Measurements from ENCODE around the gene P4HA1.
"Not testable (repeated sequence)": the region's sequence is repeated elsewhere in the genome, so short reads cannot be mapped to it uniquely, and the experiment has no call there.

Gene P4HA1

DNA sequence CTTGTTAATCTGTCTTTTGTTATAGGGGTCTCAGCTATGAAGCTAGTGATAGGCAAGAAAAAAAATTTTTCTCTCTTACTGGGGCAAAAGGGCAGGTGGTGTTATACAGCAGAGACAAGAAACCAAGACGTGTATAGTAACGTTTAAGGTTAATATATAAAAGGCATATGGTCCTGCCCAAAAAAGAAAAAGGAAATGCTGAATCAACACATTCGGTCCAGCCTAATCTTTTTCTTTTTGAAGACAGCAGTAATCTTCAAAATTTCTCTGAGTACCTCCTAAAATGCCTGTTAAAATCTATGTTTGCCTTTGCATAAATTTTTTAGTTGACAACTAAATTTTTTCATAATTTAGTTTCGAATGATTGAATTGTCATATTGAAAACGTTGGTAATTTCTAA lies 54.5 kb downstream of the P4HA1 start:
- DNase-seq = no peak

DNA sequence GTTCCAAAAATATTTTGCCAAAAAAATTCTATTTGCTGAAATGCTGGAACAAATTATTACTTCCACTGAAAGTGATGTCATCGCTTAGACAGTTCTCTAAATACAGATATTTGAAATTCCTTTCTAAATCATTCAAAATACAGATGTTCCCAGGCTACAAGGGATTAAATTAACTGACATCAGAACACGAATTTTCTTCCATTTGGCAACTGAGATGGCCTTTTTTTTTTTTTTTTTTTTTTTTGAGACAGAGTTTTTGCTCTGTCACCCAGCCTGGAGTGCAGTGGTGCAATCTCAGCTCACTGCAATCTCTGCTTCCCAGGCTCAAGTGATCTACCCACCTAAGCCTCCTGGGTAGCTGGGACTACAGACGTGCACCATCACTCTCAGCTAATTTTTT lies 57.0 kb downstream of the P4HA1 start:
- no peak for DNase-seq

DNA sequence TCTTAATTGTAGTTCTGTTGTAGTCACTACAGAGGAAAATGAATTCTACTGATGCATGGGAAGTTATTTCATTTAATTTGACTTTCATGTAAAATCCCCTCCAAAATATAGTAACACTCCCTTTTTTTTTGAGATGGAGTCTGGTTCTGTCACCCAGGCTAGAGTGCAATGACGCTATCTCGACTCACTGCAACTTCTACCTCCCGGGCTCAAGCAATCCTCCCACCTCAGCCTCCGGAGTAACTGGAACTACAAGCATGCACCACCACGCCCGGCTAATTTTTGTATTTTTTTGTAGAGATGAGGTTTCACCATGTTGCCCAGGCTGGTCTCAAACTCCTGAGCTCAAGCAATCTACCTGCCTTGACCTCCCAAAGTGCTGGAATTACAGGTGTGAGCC lies 60.4 kb downstream of the P4HA1 start:
- DNase-seq = not testable (repeated sequence)

DNA sequence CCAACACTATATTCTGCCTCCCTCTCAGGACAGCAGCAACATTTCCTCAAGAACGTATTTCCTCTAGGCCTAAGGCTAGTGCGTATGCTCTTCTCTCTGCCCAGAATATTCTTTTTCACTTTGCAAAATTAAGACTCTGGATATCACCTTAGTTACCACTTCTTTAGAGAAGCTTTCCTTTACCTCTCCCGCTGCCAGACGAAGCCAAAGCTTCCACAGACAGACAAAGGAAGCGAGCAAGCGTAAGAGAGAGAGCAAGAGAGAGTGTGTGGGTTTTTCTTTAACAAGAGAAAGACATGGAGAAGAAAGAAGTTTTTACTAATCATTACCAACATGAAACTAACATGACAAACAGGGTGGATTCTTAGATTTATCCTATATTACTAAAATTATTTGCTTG lies 64.1 kb downstream of the P4HA1 start:
- DNase-seq = no peak

DNA sequence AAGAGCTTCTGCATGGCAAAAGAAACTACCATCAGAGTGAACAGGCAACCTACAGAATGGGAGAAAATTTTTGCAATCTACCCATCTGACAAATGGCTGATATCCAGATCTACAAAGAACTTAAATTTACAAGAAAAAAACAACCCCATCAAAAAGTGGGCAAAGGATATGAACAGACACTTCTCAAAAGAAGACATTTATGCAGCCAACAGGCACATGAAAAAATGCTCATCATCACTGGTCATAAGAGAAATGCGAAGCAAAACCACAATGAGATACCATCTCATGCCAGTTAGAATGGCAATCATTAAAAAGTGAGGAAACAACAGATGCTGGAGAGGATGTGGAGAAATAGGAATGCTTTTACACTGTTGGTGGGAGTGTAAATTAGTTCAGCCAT lies 70.0 kb downstream of the P4HA1 start:
- DNase-seq = not testable (repeated sequence)

DNA sequence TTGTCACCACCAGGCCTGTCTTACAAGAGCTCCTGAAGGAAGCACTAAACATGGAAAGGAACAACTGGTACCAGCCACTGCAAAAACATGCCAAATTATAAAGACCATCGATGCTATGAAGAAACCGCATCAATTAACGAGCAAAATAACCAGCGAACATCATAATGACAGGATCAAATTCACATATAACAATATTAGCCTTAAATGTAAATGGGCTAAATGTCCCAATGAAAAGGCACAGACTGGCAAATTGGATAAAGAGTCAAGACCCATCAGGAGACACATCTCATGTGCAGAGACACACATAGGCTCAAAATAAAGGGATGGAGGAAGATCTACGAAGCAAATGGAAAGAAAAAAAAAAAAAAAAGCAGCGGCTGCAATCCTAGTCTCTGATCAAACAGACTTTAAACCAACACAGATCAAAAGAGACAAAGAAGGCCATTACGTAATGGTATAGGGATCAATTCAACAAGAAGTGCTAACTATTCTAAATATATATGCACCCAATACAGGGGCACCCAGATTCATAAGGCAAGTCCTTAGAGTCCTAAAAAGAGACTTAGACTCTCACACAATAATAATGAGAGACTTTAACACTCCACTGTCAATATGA lies 73.1 kb downstream of the P4HA1 start:
- not testable (repeated sequence) for DNase-seq

DNA sequence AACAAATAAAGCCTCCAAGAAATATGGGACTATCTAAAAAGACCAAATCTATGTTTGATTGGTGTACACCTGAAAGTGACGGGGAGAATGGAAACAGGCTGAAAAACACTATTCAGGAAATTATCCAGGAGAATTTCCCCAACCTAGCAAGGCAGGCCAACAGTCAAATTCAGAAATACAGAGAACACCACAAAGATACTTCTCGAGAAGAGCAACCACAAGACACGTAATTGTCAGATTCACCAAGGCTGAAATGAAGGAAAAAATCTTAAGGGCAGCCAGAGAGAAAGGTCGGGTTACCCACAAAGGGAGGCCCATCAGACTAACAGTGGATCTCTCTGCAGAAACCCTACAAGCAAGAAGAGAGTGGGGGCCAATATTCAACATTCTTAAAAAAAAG lies 73.7 kb downstream of the P4HA1 start:
- not testable (repeated sequence) for DNase-seq

DNA sequence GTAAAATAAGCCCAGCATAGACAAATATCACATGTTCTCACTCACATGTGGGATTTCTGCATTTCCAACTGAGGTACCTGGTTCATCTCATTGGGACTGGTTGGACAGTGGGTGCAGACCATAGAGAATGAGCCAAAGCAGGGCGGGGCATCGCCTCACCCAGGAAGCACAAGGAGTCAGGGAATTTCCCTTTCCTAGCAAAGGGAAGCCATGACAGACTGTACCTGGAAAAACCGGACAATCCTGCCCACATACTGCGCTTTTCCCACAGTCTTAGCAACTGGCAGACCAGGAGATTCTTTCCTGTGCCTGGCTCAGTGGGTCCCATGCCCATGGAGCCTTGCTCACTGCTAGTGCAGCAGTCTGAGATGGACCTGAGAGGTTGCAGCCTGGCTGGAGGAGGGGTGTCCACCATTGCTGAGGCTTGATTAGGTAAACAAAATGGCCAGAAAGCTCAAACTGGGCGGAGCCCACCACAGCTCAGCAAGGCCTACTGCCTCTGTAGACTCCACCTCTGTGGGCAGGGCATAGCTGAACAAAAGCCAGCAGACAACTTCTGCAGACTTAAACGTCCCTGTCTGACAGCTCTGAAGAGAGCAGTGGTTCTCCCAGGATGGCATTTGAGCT lies 75.0 kb downstream of the P4HA1 start:
- DNase-seq = not testable (repeated sequence)

DNA sequence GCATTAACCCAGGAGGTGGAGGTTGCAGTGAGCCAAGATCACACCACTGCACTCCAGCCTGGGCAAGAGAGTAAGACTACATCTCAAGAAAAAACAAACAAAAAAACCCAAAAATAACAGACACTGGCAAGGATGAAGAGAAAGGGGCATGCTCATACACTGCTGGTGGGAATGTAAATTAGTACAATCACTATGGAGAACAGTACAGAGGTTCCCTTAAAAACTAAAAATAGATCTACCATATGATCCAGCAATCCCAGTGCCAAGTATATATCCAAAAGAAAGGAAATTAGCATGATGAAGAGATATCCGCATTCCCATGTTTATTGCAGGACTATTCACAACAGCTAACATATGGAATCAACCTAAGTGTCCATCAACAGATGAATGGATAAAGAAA lies 75.6 kb downstream of the P4HA1 start:
- DNase-seq = no peak

DNA sequence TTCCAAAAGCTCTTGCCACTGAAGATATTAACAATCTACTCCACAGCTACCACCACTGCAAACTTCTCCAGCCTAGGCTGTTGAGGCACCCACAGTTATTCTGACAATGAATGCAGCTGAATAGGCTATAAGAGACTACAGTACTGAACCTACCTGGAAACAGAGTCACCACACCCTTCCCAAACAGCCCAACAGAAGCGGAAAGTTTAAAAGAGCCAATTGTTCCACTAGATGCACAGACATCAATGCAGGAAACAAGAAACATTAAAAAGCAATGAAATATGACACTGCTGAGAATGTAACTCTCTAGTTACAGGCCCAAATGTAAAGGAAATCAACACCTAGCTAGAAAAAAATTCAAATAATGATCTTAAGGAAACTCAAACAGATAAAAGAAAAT lies 77.6 kb downstream of the P4HA1 start:
- DNase-seq = no peak

DNA sequence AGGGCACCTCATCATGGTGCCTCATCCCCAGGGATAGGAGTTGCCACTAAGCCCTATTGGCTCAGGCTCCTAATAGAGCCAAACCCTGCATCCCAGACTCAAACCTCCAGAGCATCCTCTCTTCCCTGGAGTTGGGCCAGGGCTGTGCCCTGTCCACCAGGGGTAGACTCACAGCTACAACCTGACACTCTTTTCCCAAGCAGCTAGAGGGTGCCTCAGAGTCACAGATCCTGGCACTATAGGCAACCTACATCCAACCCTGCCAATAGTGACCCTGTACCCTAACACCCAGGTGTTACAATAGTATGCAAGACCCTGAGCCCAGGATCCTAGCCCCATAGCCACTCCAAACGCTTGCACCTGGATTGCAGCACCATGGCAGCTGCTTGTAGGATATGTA lies 78.0 kb downstream of the P4HA1 start:
- no peak for DNase-seq

DNA sequence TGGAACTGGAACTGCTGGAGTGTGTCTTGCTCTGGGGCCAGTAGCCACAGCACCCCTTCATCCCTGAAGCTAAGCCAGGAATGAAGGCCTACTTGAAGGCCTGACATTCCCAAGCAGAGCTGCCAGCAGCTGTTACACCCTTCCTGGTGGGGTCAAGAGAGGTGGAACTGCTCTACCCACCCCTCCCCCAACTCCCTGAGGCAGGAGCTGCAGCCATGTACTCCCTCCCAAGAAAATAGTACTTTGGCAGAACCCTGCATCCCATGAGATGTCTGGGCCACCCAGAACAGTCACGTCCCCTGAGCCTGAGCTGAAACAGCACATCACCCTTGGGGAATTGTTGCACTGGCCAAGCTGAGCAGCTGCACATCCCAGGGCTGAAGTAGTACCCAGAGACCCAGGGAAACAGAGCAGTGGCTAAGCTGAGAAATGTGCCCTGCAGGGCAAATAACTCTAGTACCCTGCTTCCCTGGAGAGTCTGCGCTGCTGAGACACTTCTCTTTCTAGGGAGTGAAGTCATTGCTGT lies 78.6 kb downstream of the P4HA1 start:
- no peak for DNase-seq

DNA sequence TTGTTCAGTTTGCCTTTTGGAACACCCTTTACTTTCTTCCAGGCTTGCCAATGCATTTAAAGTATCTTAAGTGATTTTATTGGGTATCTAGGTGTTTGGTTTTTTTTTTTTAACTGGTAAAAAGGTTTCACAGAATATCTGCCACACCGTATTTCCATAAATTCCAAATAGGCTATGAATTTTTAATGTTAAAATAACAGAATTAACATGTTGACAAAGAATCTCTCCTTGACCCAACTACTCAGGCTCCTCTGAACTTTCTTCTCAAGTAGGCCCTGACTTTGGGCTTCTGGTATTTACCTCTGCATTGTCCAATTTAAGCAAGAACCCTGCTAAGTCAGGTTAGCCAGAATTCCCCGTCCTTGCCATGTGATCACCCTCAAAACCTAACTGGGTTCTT lies 80.9 kb downstream of the P4HA1 start:
- DNase-seq = no peak

DNA sequence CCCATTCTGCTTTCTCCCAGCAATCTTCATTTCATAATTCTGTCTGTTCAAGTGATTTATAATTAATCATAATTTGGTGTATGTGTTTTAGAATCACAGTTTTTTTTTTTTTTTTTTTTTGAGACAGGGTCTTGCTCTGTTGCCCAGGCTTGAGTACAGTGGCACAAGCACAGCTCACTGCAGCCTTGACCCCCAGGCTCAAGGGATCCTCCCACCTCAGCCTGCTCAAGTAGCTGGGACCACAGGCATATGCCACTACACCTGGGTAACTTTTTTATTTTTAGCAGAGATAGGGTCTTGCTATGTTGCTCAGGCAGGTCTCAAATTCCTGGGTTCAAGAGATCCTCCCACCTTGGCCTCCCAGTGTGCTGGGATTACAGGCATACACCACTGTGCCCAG lies 92.8 kb downstream of the P4HA1 start:
- no peak for DNase-seq

DNA sequence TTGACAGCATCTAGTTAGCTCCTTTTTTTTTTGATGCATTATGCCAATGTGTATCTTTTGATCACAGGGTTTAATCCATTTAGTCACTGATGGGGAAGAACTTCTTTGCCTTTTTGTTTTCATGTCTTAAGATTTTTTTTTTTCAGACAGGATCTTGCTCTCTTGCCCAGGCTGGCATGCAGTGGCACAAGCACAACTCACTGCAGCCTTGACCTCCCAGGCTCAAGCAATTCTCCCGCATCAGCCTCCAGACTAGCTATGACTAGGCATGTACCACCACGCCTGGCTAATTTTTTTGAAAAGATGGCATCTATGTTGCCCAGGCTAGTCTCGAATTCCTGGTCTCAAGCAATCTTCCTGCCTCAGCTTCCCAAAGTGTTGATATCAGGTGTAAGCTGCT lies 95.7 kb downstream of the P4HA1 start:
- DNase-seq = no peak

DNA sequence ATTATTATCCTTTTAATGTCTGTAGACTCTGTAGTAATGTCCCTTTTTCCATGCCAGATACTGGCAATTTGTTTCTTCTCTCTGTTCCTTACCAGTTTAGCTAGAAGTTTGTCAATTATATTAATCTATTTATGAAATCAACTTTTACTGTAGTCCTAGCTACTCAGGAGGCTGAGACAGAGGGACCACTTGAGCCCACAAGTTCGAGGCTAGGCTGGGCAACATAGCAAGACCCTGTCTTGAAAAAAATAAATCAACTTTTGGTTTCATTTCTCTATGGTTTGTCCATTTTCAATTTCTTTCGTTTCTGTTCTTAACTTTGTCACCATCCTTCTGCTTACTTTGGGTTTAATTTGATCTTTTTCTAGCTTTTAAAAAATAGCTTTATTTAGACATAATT lies 99.6 kb downstream of the P4HA1 start:
- DNase-seq = no peak

DNA sequence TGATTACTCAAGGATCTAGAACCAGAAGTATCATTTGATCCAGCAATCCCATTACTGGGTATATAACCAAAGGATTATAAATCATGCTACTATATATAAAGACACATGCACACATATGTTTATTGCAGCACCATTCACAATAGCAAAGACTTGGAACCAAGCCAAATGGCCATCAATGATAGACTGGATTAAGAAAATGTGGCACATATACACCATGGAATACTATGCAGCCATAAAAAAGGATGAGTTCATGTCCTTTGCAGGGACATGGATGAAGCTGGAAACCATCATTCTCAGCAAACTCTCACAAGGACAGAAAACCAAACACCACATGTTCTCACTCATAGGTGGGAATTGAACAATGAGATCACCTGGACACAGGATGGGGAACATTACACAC lies 101.2 kb downstream of the P4HA1 start:
- DNase-seq = not testable (repeated sequence)

DNA sequence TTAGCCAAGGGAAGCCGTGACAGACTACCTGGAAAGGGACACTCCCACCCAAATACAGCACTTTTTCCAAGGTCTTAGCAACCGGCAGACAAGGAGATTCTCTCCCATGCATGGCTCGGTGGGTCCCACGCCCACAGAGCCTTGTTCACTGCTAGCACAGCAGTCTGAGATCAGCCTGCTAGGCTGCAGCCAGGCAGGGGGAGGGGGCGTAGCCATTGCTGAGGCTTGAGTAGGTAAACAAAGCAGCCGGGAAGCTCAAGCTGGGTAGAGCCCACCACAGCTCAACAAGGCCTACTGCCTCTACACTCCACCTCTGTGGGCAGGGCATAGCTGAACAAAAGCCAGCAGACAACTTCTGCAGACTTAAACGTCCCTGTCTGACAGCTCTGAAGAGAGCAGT lies 106.9 kb downstream of the P4HA1 start:
- not testable (repeated sequence) for DNase-seq

DNA sequence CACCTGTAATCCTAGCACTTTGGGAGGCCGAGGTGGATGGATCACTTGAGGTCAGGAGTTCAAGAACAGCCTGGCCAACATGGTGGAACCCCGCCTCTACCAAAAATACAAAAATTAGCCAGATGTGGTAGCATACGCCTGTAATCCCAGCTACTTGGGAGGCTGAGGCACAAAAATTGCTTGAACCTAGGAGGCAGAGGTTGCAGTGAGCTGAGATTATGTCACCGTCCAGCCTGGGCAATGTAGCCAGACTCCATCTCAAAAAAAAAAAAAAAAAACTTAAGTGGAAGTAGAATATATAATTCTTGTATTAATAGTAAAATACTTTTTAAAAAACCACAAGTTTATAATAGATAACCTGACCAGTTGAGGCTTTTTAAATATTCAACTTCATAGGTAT lies 112.0 kb downstream of the P4HA1 start:
- DNase-seq = not testable (repeated sequence)

DNA sequence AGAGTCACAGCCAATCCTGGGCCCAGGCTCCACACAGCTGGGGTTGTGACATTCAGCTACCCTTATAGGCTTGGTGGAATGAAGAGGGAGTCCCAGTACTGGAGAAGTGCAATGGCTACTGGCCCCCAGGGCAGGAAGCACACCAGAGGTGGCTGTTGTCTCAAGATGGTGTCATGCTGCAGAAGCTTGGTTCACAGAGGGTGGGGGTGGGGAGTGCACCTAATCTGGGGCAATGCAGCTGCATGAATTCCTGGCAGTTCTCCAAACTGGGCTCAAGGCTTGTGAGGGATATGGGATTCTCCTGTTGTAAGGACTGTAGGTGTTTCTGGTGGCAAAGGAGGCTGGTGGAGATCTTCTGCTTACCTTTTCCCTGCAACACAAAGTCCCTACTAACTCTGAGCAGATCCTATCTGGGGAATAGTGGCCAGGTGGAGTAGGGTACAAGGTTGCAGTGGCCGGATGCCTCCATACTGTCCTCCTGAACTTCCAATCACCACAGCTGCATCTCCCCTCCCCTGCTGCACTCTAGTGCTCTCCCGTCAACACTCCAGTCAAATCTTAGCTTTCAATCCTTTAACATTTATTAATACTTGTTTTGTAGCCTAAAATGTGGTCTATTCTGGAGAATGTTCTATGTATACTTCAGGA lies 114.7 kb downstream of the P4HA1 start:
- no peak for DNase-seq

DNA sequence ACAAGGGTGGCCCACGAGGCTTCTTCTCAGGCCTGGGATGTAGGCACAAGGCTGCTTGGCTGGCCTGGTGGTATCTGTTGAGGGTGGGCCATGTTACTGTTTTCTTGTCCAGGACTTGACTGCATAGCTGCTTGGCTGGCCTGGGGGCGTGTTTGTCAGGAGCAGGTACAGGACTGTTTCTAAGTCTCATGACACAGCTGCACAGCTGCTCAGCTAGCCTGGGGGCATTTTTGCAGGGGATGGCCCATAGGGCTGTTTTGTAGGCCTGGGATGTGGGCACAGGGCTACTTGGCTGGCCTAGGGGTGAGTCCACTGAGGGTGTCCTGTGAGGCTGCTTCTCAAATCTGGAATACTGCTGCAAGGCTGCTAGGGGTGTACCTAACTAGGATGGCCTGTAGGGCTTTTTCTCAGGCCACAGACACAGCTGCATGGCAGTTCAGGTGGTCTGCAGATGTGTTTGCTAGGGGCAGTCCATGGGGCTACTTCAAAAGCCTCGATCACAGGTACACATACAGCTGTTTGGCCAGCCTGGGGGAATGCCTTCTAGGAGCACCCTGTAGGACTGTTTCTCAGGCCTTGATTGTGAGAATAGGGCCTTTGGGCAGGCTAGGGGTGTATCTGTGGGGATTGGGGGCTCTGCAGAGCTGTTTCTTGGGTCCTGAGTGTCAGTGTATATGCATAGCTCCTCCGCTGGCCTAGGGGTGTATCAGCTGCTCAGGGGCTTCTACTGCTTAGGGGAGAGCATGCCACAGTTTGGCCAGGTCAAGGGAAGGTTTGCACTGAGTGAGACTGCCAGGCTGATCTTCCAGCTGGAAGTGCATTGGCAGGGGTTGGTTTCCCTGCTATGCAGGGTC lies 115.4 kb downstream of the P4HA1 start:
- DNase-seq = no peak

DNA sequence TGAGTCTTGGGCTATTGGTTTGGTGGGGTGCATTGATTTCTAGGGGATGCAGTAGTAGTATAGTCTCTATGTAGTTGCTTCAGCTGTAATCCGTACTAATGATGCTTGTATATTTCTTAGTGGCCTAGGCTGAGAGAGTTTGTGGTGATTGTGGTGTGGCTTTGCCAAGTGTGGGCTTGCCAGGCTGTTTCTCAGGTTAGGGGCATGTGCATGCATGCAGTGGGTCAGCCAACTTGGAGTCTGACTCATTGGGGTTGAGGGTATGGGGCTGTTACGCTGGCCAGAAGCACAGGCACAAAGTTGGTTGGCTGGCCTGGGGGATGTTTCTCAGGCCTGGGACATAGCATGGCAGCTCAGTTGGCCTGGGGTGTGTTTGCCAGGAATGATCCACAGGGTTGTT lies 116.3 kb downstream of the P4HA1 start:
- DNase-seq = no peak

DNA sequence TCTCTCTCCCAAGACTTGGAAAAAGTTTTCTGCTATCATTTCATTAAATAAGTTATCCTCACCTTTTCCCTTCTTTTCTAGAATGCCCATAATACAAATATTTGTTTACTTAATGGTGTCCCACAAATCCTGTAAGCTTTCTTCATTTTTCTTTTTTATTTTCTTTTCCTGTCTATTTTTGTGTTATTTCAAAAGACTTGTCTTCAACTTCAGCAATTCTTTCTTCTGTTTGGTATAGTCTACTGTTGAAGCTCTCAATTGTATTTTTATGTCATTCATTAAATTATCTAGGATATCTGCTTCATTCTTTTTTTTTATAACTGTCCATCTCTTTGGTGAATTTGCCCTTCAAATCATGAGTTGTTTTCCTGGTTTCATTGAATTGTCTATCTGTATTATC lies 117.0 kb downstream of the P4HA1 start:
- no peak for DNase-seq
